ENCODE measurements around the gene PAWR. TPM values are rescaled to one million over a fixed set of nuclear protein-coding genes. Genes with fewer than 3 reads are reported as not detected.
A peak's percentile ranks its signal among the peaks of the same experiment; 100 is the strongest.

PAWR gene
- total RNA-seq, 1 donor from 2014 or later = 69.2 TPM

DNA sequence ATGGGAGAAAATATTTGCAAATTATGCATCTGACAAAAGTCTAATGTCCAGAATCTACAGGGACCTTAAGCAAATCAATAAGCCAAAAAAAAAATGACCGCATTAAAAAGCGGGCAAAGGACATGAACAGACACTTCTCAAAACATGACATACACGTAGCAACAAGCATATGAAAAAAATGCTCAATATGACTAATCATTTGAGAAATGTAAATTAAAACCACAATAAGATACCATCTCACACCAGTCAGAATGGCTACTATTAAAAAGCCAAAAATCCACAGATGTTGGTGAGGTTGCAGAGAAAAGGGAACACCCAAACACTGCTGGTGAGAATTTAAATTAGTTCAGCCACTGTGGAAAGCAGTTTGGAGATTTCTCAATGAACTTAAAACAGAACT, 16.1 kb downstream of the PAWR start:
- no peaks in the 10 kb centered on the region for H3K27me3 ChIP-seq (ENCODE audit: control insufficient read depth, insufficient read depth, low read length)
- FAIRE-seq = no peak
- TF ChIP-seq, protein P1, sequence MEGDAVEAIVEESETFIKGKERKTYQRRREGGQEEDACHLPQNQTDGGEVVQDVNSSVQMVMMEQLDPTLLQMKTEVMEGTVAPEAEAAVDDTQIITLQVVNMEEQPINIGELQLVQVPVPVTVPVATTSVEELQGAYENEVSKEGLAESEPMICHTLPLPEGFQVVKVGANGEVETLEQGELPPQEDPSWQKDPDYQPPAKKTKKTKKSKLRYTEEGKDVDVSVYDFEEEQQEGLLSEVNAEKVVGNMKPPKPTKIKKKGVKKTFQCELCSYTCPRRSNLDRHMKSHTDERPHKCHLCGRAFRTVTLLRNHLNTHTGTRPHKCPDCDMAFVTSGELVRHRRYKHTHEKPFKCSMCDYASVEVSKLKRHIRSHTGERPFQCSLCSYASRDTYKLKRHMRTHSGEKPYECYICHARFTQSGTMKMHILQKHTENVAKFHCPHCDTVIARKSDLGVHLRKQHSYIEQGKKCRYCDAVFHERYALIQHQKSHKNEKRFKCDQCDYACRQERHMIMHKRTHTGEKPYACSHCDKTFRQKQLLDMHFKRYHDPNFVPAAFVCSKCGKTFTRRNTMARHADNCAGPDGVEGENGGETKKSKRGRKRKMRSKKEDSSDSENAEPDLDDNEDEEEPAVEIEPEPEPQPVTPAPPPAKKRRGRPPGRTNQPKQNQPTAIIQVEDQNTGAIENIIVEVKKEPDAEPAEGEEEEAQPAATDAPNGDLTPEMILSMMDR (IDR thresholded peaks at IDR 0.05; ENCODE audit: insufficient read depth, low read length, severe bottlenecking) = no peak
- peaks cover 1% of the 10 kb centered on the region for H3K36me3 ChIP-seq (ENCODE audit: control insufficient read depth, insufficient read depth, low read length)
- H3K4me3 ChIP-seq (ENCODE audit: low read depth, low read length) = no peak overlapping the region
- DNase-seq (ENCODE audit: low read depth) = peak; percentile 95

DNA sequence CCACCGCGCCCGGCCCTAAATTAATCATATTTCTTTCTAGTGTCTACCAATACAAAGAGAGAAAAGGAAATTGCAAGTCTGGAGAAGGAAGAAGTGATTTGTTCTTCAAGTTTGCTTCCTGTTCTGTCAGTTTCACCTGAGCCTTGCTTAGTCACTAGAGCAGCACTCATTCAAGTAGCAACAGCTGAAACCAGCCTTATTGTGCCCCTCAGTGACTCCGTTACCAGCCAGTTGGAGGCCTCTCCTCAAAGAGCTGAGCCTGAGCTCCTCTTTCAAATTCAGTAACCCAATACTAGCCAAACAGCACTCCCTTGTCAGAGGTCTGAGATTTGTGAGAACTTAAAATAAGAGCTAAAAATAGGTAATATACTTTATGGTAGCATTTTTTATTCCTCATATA, 17.4 kb downstream of the PAWR start:
- Histone ChIP-seq H3K27me3 (ENCODE audit: control insufficient read depth, insufficient read depth, low read length) (no peaks in the 10 kb centered on the region), H3K4me3 (ENCODE audit: low read depth, low read length) (no peak overlapping the region), H3K36me3 (ENCODE audit: control insufficient read depth, insufficient read depth, low read length) (peaks cover 1% of the 10 kb centered on the region)
- TF ChIP-seq, protein P1 (IDR thresholded peaks at IDR 0.05; ENCODE audit: insufficient read depth, low read length, severe bottlenecking) = no peak
- DNase-seq (ENCODE audit: low read depth) = peak; percentile 91
- FAIRE-seq = no peak

DNA sequence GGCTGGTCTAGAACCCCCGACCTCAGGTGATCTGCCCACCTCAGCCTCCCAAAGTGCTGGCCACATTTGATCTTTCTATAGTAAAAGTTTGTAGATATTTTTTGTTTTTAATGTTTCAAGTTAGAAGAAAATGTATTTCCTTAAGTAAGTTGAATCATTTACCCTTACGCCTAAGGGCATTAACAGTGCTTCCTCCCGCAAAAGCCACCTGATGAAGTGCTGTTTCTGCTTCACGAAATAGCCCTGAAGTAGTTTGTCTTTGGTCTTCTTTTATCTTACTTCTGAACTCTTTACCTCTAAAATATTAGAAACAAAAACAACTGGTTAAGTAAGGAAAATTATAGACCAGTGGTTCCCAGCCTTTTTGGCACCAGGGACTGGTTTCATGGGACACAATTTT, 22.7 kb downstream of the PAWR start:
- Histone ChIP-seq H3K36me3 (ENCODE audit: control insufficient read depth, insufficient read depth, low read length) (peaks cover 3% of the 10 kb centered on the region), H3K4me3 (ENCODE audit: low read depth, low read length) (no peak overlapping the region), H3K27me3 (ENCODE audit: control insufficient read depth, insufficient read depth, low read length) (no peaks in the 10 kb centered on the region)
- DNase-seq (ENCODE audit: low read depth) (no peak), FAIRE-seq (no peak)
- TF ChIP-seq, protein P1 (IDR thresholded peaks at IDR 0.05; ENCODE audit: insufficient read depth, low read length, severe bottlenecking) = no peak

DNA sequence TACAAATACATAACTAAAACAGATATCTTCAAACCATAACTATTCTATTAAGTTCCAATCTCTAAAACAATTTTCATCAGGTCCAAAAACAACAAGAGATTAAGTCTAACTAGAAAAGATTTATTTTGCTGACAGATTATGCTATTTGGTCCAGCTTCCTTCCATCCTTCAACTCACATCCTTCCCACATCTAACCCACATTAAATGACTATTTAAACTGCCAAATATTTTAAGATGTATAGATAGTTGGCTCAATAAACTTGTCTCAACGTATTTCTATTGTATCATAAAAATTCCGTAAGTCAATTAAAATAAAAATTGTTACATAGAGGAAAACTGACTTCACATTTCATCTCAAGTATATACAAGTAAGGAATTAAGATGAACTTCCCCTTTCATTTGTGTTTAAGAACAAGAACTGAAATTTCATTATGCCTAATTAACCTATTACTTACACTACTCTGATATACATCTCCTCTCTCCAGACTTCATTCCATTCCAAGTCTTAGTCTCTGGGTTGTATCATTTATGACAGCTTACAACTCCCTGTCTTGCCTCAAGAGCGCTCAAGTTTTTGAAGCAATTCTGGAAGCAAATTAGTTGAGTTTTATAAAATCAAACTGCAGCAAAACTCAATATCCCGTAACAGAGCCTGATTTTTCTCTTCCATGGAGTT, 25.4 kb downstream of the PAWR start:
- FAIRE-seq (no peak), DNase-seq (ENCODE audit: low read depth) (no peak)
- H3K36me3 ChIP-seq (ENCODE audit: control insufficient read depth, insufficient read depth, low read length) = peaks cover 3% of the 10 kb centered on the region
- TF ChIP-seq, protein P1 (IDR thresholded peaks at IDR 0.05; ENCODE audit: insufficient read depth, low read length, severe bottlenecking) = no peak
- H3K4me3 ChIP-seq (ENCODE audit: low read depth, low read length) = no peak overlapping the region
- no peaks in the 10 kb centered on the region for H3K27me3 ChIP-seq (ENCODE audit: control insufficient read depth, insufficient read depth, low read length)

DNA sequence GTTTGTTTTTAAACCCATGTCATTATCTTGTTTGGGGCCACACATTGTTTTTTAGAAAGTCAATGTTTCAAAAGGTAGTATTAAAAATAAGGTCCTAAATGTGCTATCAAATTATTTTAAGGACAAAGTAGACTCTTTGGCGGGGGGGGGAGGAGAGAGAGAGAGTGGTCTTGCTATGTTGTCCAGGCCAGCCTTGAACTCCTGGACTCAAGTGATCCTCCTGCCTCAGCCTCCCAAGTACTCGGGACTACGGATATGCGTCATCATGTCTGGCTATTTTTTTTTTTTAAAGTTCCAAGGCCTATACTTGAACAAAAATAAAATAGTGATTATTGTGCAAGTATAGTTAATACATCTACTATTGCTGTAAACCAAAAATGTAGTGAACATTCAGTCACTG, 26.2 kb downstream of the PAWR start:
- DNase-seq (ENCODE audit: low read depth) = no peak
- no peaks in the 10 kb centered on the region for H3K27me3 ChIP-seq (ENCODE audit: control insufficient read depth, insufficient read depth, low read length)
- H3K36me3 ChIP-seq (ENCODE audit: control insufficient read depth, insufficient read depth, low read length) = peaks cover 3% of the 10 kb centered on the region
- FAIRE-seq = no peak
- TF ChIP-seq, protein P1 (IDR thresholded peaks at IDR 0.05; ENCODE audit: insufficient read depth, low read length, severe bottlenecking) = no peak
- H3K4me3 ChIP-seq (ENCODE audit: low read depth, low read length) = no peak overlapping the region
